Heart right ventricle (tissue), 16 donors: ENCODE data around the gene FILIP1L. TPM values are rescaled to one million over a fixed set of nuclear protein-coding genes. Genes with fewer than 3 reads are reported as not detected.

Source experiments
- ATAC-seq, 8 donors: fragments of 200-7000 bp; cut with Tn5 transposase; one replicate each; pipeline ENCODE4 v1.9.1; 2020; ENCODE audit warnings: mild to moderate bottlenecking in 8 of 8, moderate library complexity in 8 of 8, moderate number of reproducible peaks in 1 of 8
- DNase-seq, 2 donors: peaks; one replicate each; pipeline ENCODE4 v3.0.0-alpha.2; 2020
- H3K27ac ChIP-seq, 10 donors: fragments of 200-600 bp; sonication (generic) in 2 of 10; one replicate each; pipeline versions ENCODE4 v1.5.0 to v1.8.0; 2020 to 2022; ENCODE audit warnings: mild to moderate bottlenecking in 3 of 10
- H3K27me3 ChIP-seq, 7 donors: fragments of 200-600 bp; one replicate each; pipeline ENCODE4 v1.8.0; 2021 to 2022; ENCODE audit warnings: mild to moderate bottlenecking in 2 of 7
- H3K36me3 ChIP-seq, 9 donors: fragments of 200-600 bp; sonication (generic) in 1 of 9; one replicate each; pipeline versions ENCODE4 v1.5.0 to v1.8.0; 2020 to 2022; ENCODE audit warnings: mild to moderate bottlenecking in 2 of 9
- H3K4me1 ChIP-seq, 9 donors: fragments of 200-600 bp; sonication (generic) in 1 of 9; one replicate each; pipeline versions ENCODE4 v1.5.0 to v1.8.0; 2020 to 2022; ENCODE audit warnings: mild to moderate bottlenecking in 4 of 9
- H3K4me3 ChIP-seq, 10 donors: fragments of 200-600 bp; sonication (generic) in 2 of 10; one replicate each; pipeline versions ENCODE4 v1.5.0 to v1.8.0; 2020 to 2022; ENCODE audit warnings: mild to moderate bottlenecking in 7 of 10, moderate library complexity in 2 of 10
- H3K9me3 ChIP-seq, 11 donors: fragments of 200-600 bp in 10 of 11; sonication (generic) in 2 of 11; one replicate each; pipeline versions ENCODE4 v1.5.0 to v1.8.0; 2013 to 2022; ENCODE audit warnings: mild to moderate bottlenecking in 2 of 11, control low read depth in 1 of 11, moderate library complexity in 1 of 11
- CTCF ChIP-seq, 9 donors: fragments of 200-600 bp; sonication (generic) in 2 of 9; IDR thresholded peaks; one replicate each; pipeline versions ENCODE4 v1.5.0 to v1.8.0; 2021 to 2022; ENCODE audit warnings: antibody characterized with exemption in 9 of 9, mild to moderate bottlenecking in 5 of 9, moderate library complexity in 1 of 9
- WGBS, 2 donors: extraction: QIAGEN DNeasy Blood & Tissue Kit; methylation state at CpG; one replicate each; pipeline ENCODE4 v1.1.7; 2013; ENCODE audit warnings: inconsistent platforms in 1 of 2; 5-methylcytosine and 5-hydroxymethylcytosine counted together
- intact Hi-C, 10 donors: fragments of 100-400 bp; cut with DNase I; formaldehyde crosslinking; loops; one replicate each; pipeline versions ENCODE4 v1.11.1 to v1.14.2; 2022
- polyA plus RNA-seq, 2 donors: library from polyadenylated mRNA; stranded (reverse); fragments of 200-250 nt; gene quantifications; one replicate each; pipeline ENCODE4 v1.2.3, GENCODE V29; 2013
- total RNA-seq, 10 donors: library from RNA; stranded (reverse); fragmentation: NEBNext Ultra II Directional in 3 of 10; extraction: Animal tissue kit (Norgen Biotek cat#: 25700) in 3 of 10; gene quantifications; one replicate each; pipeline versions ENCODE4 v1.2.1 to v1.2.4, GENCODE V29; 2021 to 2023
- donor health status: Arrhythmogenic right ventricular cardiomyopathy.
- donor health status: ischemic (EF 13 %, LVEDD 7.1; RV severe dilation, severe dysfunction).
- donor health status: healthy with polysubstance abuse.
- donor health status: DM: no; HTN: yes; CAD: no.
- donor health status: DM: no; HTN: no; CAD: no.
- donor health status: ischemic (EF 25% LVEDD 6.9; RV normal size, moderate dysfunction).
- donor health status: ischemic (EF 25% LVEDD 5.7; RV mildly dilated, moderate dysfunction).
- donor health status: healthy.
- donor health status: DM: yes; HTN: yes; CAD: no.
- donor health status: Ischemic cardiomyopathy.
- donor health status: ischemic (EF 35%, LVEDD 5.7; RV mildly dilated, moderate dysfunction).
- donor health status: nonischemic (EF 11% LVEDD 7.7; RV severe dilation, severe dysfunction).
- donor health status: DM: yes; HTN: yes; CAD: no.
- donor health status: PGD.
- donor health status: ischemic (EF 29% LVEDD 5.4; RV normal size, mild dysfunction).
- donor health status: nonischemic (EF 23%, LVEDD 6.1; RV moderate dilation, normal function).

FILIP1L gene
- total and polyA plus RNA-seq, 12 donors = 15.9 to 134 (median 64.3) TPM

DNA sequence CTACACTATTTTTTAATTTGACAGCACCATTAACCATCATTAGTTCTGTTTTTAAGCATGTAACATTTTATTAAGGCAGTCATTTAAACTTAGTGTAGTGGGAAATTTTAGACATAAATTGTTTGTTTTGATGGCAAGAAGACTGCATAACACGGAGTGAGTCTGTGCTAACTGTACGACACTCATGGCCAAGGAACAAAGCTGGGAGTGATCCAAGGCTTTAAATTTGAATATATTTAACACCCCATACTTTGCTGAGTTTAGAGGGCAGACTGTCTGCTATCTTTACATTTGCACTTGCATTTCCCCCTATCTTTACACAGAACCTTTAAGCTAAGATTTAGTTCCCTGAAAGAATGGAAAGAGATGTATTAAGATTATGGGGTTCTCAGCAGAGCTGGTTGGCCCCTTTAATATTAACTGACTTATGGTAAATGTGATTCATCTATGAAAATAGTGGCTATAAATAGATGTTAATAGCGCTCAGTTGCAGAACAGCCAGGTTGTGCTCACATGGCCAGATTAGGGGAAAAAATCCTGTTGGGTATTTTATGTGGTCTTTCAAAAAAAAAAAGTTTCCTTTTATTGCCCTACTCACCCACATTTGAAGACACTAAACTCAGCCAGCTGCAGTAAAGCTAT, 175.9 kb downstream of the FILIP1L start:
- no peak for TF ChIP-seq CTCF (IDR thresholded peaks at IDR 0.05)
- H3K27me3 ChIP-seq = no peaks in the 10 kb centered on the region
- DNase-seq = no peak
- 60 to 63% methylated on average over 3 of the region's 3 CpGs for WGBS, 2 donors
- H3K9me3 ChIP-seq = no peaks in the 10 kb centered on the region
- no peak overlapping the region for H3K4me3 ChIP-seq
- H3K4me1 ChIP-seq = peaks cover 0 to 62% (median 42%) of the 10 kb centered on the region in 9 donors
- H3K36me3 ChIP-seq = no peaks in the 10 kb centered on the region
- intact Hi-C loops = loop anchor here in 5 of 10 donors (5.0 to 10.0 kb wide), 6 partner anchors 66 to 316 kb away; no protein-coding TSS in a partner anchor
- ATAC-seq = peak in 1 of 8 donors; percentile 28
- peak overlapping the region in 7 of 10 donors; percentile 4 to 70 (median 42) for H3K27ac ChIP-seq

DNA sequence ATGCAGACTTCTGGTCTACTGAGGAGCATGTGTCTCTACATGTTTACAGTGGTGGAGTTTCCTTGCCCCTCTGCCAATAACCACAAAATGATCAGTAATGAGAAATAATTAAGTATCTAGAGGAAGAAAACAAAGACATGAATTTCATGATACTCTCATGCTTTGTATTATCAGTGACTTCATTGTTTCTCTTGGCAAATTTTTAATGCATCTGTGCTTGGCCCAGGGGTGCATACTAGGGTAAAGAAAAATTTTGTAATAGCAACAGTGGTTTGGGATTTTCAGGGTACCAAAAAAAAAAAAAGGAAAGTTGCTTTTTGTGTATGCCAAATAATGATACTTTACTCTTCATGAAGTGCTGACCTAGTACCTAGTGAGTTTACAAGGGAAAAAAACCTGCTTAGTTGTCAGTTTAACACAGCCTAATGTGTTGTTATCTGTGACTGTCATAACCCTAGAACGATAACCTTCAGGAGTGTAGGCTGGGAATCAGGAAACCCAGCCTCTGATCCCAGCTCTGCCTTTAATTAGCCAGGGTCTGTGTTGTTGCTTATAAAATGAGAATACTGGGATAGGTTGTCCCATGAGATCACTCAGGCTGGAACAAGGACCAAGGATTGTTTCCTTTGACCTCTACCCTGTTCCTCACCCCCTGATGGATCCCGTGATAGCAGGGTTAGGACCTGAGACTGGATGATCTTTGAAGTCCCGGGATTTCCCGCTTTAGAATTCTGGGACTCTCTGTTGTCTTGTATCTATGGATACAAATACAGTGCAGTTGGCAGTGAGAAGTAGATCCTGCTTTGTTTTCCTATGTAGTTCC, 179.1 kb downstream of the FILIP1L start:
- H3K36me3 ChIP-seq = no peaks in the 10 kb centered on the region
- peaks cover 2 to 62% (median 47%) of the 10 kb centered on the region in 9 donors for H3K4me1 ChIP-seq
- DNase-seq (peak in 1 of 2 donors; percentile 62), ATAC-seq (peak; percentile 68 to 88 (median 82))
- no peak for TF ChIP-seq CTCF (IDR thresholded peaks at IDR 0.05)
- no peak overlapping the region for H3K4me3 ChIP-seq
- intact Hi-C loops = loop anchor here in 5 of 10 donors (5.0 to 10.0 kb wide), 6 partner anchors 70 to 320 kb away; no protein-coding TSS in a partner anchor
- no peaks in the 10 kb centered on the region for H3K9me3 ChIP-seq
- no peaks in the 10 kb centered on the region for H3K27me3 ChIP-seq
- H3K27ac ChIP-seq = peak overlapping the region in 8 of 10 donors; percentile 3 to 59 (median 54)
- WGBS, 2 donors = 14 to 17% methylated on average over 4 of the region's 4 CpGs

- no peak for TF ChIP-seq CTCF (IDR thresholded peaks at IDR 0.05)
- Histone ChIP-seq H3K9me3 (no peaks in the 10 kb centered on the region), H3K36me3 (no peaks in the 10 kb centered on the region), H3K4me3 (no peak overlapping the region), H3K27ac (peak overlapping the region in 6 of 10 donors; percentile 3 to 59 (median 52)), H3K27me3 (no peaks in the 10 kb centered on the region), H3K4me1 (peaks cover 4 to 61% (median 47%) of the 10 kb centered on the region in 9 donors)
- 89 to 92% methylated on average over 5 of the region's 5 CpGs for WGBS, 2 donors
- intact Hi-C loops = loop anchor here in 3 of 10 donors (10.0 kb wide), 3 partner anchors 71 to 321 kb away; no protein-coding TSS in a partner anchor
- DNase-seq (no peak), ATAC-seq (no peak)
These were observed 180.1 kb downstream of the FILIP1L start for GRCh38 chr3:99933971-99934750.

GRCh38 chr3:99931059-99931458, 183.2 kb downstream of the FILIP1L start:
- Histone ChIP-seq H3K4me3 (no peak overlapping the region), H3K9me3 (no peaks in the 10 kb centered on the region), H3K27ac (peak overlapping the region in 6 of 10 donors; percentile 11 to 76 (median 68)), H3K27me3 (no peaks in the 10 kb centered on the region), H3K4me1 (peaks cover 7 to 65% (median 42%) of the 10 kb centered on the region in 9 donors), H3K36me3 (no peaks in the 10 kb centered on the region)
- intact Hi-C loops = loop anchor here in 3 of 10 donors (10.0 kb wide), 3 partner anchors 74 to 324 kb away; no protein-coding TSS in a partner anchor
- WGBS, 2 donors = 93 to 95% methylated on average over 1 of the region's 1 CpG
- TF ChIP-seq CTCF (IDR thresholded peaks at IDR 0.05) = no peak
- ATAC-seq (no peak), DNase-seq (no peak)
